GM23248 (cell line): ENCODE results near the gene LENG8. TPM values are rescaled to one million over a fixed set of nuclear protein-coding genes. Genes with fewer than 3 reads are reported as not detected.

Experiments
- DNase-seq: peaks from one replicate; pipeline ENCODE4 v3.0.0-alpha.2; 2015
- H2AFZ ChIP-seq: fragments of 200-600 bp; sonication (generic); 2 replicates; pipeline ENCODE4 v1.6.1; 2016; ENCODE audit warnings: antibody characterized with exemption
- H3F3A ChIP-seq: fragments of 200-600 bp; sonication (generic); 2 replicates; pipeline ENCODE4 v1.6.1; 2016; ENCODE audit warnings: mild to moderate bottlenecking, antibody characterized with exemption, mixed run types; ENCODE audit not compliant: insufficient read depth
- H3K27ac ChIP-seq: fragments of 200-600 bp; sonication (generic); 2 replicates; pipeline ENCODE4 v1.5.1; 2016; ENCODE audit warnings: mild to moderate bottlenecking
- H3K27me3 ChIP-seq: fragments of 200-600 bp; sonication (generic); replicated peaks from 2 replicates; pipeline ENCODE4 v1.6.1; 2016; ENCODE audit warnings: mild to moderate bottlenecking; ENCODE audit not compliant: insufficient read depth
- H3K36me3 ChIP-seq: fragments of 200-600 bp; sonication (generic); 2 replicates; pipeline ENCODE4 v1.6.1; 2016; ENCODE audit warnings: low read depth, mild to moderate bottlenecking
- H3K4me1 ChIP-seq: fragments of 200-600 bp; sonication (generic); 2 replicates; pipeline ENCODE4 v1.6.1; 2016; ENCODE audit warnings: mild to moderate bottlenecking; ENCODE audit not compliant: insufficient read depth
- H3K4me2 ChIP-seq: fragments of 200-600 bp; sonication (generic); one replicate; pipeline ENCODE4 v1.6.1; 2016; ENCODE audit warnings: mild to moderate bottlenecking; ENCODE audit not compliant: unreplicated experiment
- H3K4me3 ChIP-seq: fragments of 200-600 bp; sonication (generic); 2 replicates; pipeline ENCODE4 v1.5.1; 2016; ENCODE audit warnings: mild to moderate bottlenecking
- H3K79me2 ChIP-seq: fragments of 200-600 bp; sonication (generic); 2 replicates; pipeline ENCODE4 v1.6.1; 2016; ENCODE audit warnings: mild to moderate bottlenecking; ENCODE audit not compliant: insufficient read depth
- H3K9ac ChIP-seq: fragments of 200-600 bp; sonication (generic); 2 replicates; pipeline ENCODE4 v1.6.1; 2016; ENCODE audit warnings: mild to moderate bottlenecking
- H3K9me2 ChIP-seq: fragments of 200-600 bp; sonication (generic); 2 replicates; pipeline ENCODE4 v1.6.1; 2016; ENCODE audit warnings: mixed run types, mild to moderate bottlenecking, moderate library complexity; ENCODE audit not compliant: insufficient read depth
- H3K9me3 ChIP-seq: fragments of 200-600 bp; sonication (generic); one replicate; pipeline ENCODE4 v1.6.1; 2017; ENCODE audit warnings: low read depth
- H4K20me1 ChIP-seq: fragments of 200-600 bp; sonication (generic); 2 replicates; pipeline ENCODE4 v1.6.0; 2016; ENCODE audit not compliant: insufficient read depth
- EZH2 ChIP-seq: fragments of 200-600 bp; sonication (generic); IDR thresholded peaks from 2 replicates; pipeline ENCODE4 v1.6.1; 2018; ENCODE audit warnings: antibody characterized with exemption, mild to moderate bottlenecking; ENCODE audit not compliant: insufficient read depth, poor library complexity, severe bottlenecking
- EZH2phosphoT487 ChIP-seq: fragments of 200-600 bp; sonication (generic); IDR thresholded peaks from 2 replicates; pipeline ENCODE4 v1.6.1; 2018; ENCODE audit warnings: antibody characterized with exemption, moderate library complexity, mild to moderate bottlenecking, low read depth; ENCODE audit not compliant: insufficient read depth
- WGBS, 2 experiments: methylation state at CpG; one replicate each; pipeline ENCODE4 v1.1.6; 2015 to 2017; ENCODE audit warnings: low lambda C conversion rate in 2 of 2, low coverage in 1 of 2; ENCODE audit errors: missing lambda C conversion rate in 2 of 2; 5-methylcytosine and 5-hydroxymethylcytosine counted together
- in situ Hi-C: fragments of 300-500 bp; cut with MboI; formaldehyde crosslinking; loops from 2 replicates; pipeline ENCODE4 v1.15.0; 2020
- polyA plus RNA-seq: library from polyadenylated mRNA; unstranded; fragments of >200 nt; fragmentation: Nextera tagmentation; extraction: Ambion mirVana; gene quantifications from 2 replicates; pipeline ENCODE4 v1.2.1, GENCODE V29; 2016
- total RNA-seq: library from RNA; depleted of rRNA; stranded (reverse); fragments of >200 nt; shearing (Covaris generic); gene quantifications from 2 replicates; pipeline ENCODE4 v1.2.3, GENCODE V29; 2014

Gene LENG8
- total and polyA plus RNA-seq, 2 experiments from 2014 or later: 29.2 to 45.5 TPM

DNA sequence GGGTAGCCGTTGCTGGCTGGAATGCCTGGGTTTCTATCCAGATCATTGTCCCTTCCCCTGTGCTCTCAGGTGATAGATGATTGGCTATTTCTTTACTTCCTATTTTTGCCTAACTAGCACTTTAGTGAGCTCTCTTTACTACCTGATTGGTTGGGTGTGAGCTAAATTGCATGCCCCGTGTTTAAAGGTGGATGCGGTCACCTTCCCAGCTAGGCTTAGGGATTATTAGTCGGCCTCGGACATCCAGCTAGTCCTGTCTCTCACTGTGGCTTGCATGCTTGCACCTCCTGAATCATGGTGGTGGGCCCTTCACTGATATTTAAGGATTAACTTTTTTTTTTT lies 23.6 kb upstream of the LENG8 start:
- TF ChIP-seq EZH2 (no peak), EZH2phosphoT487 (no peak)
- no peak overlapping the region for H3K27ac ChIP-seq
- H3K9me2 ChIP-seq: no peaks in the 10 kb centered on the region
- in situ Hi-C loops: no loop called here
- no peaks in the 10 kb centered on the region for H3K79me2 ChIP-seq
- H3K4me1 ChIP-seq: no peaks in the 10 kb centered on the region
- H3F3A ChIP-seq: no peaks in the 10 kb centered on the region
- no peak overlapping the region for H3K4me2 ChIP-seq
- H3K36me3 ChIP-seq: no peaks in the 10 kb centered on the region
- no peak for DNase-seq
- no peak overlapping the region for H3K4me3 ChIP-seq
- peaks cover 8% of the 10 kb centered on the region for H3K27me3 ChIP-seq
- H3K9ac ChIP-seq: no peak overlapping the region
- no peak overlapping the region for H2AFZ ChIP-seq
- WGBS, 2 experiments: 50 to 54% methylated on average over 5 of the region's 5 CpGs
- no peaks in the 10 kb centered on the region for H4K20me1 ChIP-seq
- H3K9me3 ChIP-seq: no peaks in the 10 kb centered on the region

DNA sequence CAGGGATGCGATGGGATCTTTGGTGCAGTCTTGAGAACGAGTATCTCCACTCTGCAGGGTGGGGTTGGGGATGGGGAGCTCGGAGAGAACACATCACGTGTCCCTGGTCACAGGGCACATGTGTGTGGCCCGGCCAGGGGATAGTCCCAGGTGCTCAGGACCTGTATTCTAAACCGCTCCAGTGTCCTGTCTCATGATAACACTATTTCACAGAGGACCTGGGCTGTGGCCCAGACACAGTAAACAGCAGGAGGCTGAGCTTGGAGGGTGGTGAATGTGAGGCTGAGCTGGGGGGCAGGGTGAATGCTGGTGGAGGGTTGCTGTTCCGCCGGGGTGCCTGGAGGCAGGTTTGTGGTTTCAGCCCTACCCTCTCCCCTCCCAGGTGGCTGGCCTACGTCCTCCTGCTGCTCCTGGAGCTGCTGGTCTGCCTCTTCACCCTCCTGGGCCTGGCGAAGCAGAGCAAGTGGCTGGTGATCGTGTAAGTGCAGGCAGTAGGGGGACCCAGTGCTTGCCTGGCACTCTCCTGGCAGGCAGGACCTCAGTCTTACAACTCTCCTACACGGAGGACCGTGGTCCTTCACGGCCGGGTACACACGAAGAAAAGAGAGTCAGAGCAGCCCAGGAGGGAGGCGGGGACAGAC lies 22.6 kb upstream of the LENG8 start:
- Histone ChIP-seq H3K9me3 (no peaks in the 10 kb centered on the region), H3K4me3 (no peak overlapping the region), H2AFZ (no peak overlapping the region), H3K27me3 (peaks cover 5% of the 10 kb centered on the region), H3K9me2 (no peaks in the 10 kb centered on the region), H3F3A (no peaks in the 10 kb centered on the region), H3K79me2 (no peaks in the 10 kb centered on the region), H3K9ac (no peak overlapping the region), H3K4me1 (no peaks in the 10 kb centered on the region), H4K20me1 (no peaks in the 10 kb centered on the region), H3K4me2 (no peak overlapping the region), H3K27ac (no peak overlapping the region), H3K36me3 (no peaks in the 10 kb centered on the region)
- no peak for DNase-seq
- in situ Hi-C loops: no loop called here
- WGBS, 2 experiments: 40 to 43% methylated on average over 17 of the region's 17 CpGs
- no peak for TF ChIP-seq EZH2phosphoT487
- no peak for TF ChIP-seq EZH2

DNA sequence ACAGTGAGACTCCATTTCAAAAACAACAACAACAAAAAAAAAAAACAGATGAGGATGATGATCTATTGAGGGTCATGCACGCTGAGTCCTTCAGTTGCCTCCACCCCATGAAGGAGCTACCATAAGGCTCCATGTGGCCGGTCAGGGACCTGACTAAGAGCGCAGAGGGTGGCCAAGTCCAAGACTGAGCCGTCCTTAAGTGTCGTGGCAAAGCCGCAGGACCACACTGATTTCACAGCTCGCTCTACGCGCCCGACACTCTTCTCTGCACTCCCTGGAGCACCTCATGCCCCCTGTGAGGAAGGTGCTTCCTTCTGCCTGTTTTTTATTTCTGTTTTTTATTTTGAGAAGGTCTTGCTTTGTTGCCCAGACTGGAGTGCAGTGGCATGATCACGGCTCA lies 21.4 kb upstream of the LENG8 start:
- no peaks in the 10 kb centered on the region for H3K36me3 ChIP-seq
- no peak overlapping the region for H3K4me3 ChIP-seq
- no peaks in the 10 kb centered on the region for H3K9me2 ChIP-seq
- H3K4me1 ChIP-seq: no peaks in the 10 kb centered on the region
- no peaks in the 10 kb centered on the region for H3K79me2 ChIP-seq
- no peak overlapping the region for H3K4me2 ChIP-seq
- H3K27ac ChIP-seq: no peak overlapping the region
- no peaks in the 10 kb centered on the region for H3K9me3 ChIP-seq
- no peak overlapping the region for H2AFZ ChIP-seq
- no peak overlapping the region for H3K9ac ChIP-seq
- WGBS, 2 experiments: 84 to 85% methylated on average over 11 of the region's 11 CpGs
- no peak for DNase-seq
- no peaks in the 10 kb centered on the region; the same call in 1 of the 2 replicates for H3K27me3 ChIP-seq
- TF ChIP-seq EZH2phosphoT487 (no peak), EZH2 (no peak)
- in situ Hi-C loops: no loop called here
- no peaks in the 10 kb centered on the region for H3F3A ChIP-seq
- no peaks in the 10 kb centered on the region for H4K20me1 ChIP-seq

DNA sequence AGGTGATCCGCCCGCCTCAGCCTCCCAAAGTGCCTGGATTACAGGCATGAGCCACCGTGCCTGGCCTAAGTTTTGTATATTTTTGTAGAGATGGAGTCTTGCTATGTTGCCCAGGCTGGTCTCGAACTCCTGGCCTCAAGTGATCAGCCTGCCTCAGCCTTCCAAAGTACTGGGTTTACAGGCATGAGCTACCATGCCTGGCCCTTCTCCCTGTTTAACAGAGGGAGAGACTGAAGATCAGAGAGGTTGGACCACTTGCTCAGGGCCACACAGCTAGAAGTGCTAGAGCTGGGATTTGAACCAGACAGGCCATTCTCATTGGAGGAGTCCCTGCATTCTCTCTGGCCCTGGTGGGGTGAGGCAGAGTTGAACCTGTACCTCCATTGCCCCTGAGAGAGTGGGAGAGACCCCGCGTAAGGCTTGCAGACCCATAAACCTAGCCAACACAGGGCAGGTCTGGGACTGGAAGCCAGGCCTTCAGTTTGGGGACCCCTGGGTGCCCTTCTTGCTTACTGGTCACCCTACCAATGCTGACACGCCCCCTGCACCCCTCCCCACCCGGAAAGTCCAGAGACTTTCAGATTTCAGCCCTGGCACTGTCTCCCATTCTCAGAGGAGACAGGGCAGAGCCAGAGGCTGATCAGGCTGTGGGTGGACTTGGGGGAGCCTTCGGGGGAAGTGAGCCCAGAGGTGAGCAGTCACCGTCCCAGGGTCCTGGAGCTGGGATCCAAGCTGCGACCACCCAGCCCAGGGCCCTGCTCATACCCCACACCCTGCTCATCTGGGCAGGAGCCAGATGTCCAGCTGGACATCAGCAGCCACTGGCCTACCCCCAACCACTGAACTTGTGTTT lies 20.4 kb upstream of the LENG8 start:
- DNase-seq: no peak
- H3K27me3 ChIP-seq: no peaks in the 10 kb centered on the region; the same call in 1 of the 2 replicates
- in situ Hi-C loops: no loop called here

More for the DNA sequence above, 20.4 kb upstream of the LENG8 start:
- Histone ChIP-seq H3K36me3 (no peaks in the 10 kb centered on the region), H3K4me3 (no peak overlapping the region), H2AFZ (no peak overlapping the region), H3K9me3 (no peaks in the 10 kb centered on the region), H3K79me2 (no peaks in the 10 kb centered on the region), H3F3A (no peaks in the 10 kb centered on the region), H3K4me2 (no peak overlapping the region), H3K9ac (no peak overlapping the region), H3K27ac (no peak overlapping the region), H3K4me1 (no peaks in the 10 kb centered on the region), H3K9me2 (no peaks in the 10 kb centered on the region), H4K20me1 (no peaks in the 10 kb centered on the region)
- 52 to 58% methylated on average over 9 to 11 of the region's 11 CpGs for WGBS, 2 experiments
- TF ChIP-seq EZH2: no peak
- TF ChIP-seq EZH2phosphoT487: no peak
